NCI-H748 treated with DMSO at 0.1 percent for 48 hours (cell line): ENCODE measurements around the gene CACNA1E.

ENCODE experiments used
- DNase-seq: peaks from one replicate; lab custom pipeline; 2025; lab: John Stamatoyannopoulos, UW

Gene CACNA1E

DNA sequence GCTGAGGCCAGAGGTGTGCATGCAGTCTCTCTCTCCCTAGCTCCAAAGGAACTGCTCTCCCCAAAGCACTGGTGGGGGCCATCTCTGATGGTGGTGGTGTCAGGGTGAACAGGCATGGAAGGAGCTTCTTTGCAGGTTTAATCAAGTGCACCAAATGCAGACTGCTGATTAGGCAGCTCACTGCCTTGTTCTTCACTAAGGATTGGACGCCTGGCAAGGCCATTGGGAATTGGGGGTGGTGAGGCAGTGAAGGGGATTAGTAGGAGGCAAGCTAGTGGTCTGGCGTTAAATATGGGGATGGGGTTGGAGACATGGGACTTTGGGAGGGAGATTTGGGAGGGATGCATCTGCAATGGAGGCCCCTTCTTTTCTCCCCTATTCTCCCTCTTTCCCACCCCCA is 1.5 kb downstream of the CACNA1E start:
- no peak for DNase-seq

DNA sequence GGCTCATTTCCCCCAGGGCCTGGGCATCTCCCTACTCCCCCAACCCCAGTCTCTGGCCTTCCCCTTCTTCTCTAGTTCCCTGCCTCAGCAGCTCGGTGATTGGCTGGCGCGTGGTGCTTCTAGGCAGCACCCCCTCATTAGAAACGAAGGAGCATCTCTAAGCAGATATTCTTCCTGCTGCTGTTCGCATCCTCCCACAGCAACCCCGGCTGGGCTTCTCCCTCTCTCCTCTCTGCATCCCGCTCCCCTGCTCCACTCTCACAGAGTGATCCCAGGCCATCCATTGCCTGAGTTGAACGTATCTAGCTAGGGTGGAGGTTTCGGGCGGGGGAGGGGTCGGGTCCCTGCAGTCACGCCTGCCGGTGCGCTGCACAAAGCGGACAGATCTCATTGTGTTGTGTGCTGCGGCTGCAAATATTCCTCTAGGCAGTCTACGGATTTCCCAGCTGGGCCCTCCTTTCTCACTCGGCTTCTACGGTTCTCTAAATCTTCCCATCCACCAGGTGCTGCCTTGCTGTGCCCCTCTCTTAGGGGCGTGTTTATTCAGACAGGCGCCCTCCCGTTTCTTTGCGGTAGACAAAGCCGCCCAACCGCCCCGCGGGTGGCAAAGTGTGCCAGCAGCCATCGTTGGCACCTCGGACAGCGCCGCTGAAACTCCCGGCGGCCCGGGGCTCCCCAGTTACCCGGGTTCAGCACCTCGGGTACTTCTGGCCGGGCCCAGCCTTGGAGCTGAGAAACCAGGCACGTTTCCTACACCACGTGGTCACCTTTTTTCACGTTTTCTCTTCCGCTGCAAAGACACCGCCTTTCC is 2.2 kb downstream of the CACNA1E start:
- DNase-seq = peak; percentile 30

DNA sequence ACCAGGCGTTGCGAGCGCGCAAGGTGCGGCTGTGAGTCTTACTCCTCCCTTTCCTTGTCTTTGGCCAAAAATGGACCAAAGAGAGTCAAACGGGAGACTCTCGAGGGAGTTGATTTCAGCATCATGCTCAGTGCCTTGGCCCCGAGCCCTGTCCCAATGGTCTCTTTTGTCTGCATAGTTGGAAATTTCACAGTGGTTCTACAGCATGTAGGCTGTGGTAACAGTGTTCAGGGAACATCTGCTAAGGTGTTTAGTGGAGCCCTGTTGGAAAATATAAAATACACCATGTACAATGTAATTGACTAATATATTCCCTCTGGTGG is 2.7 kb downstream of the CACNA1E start:
- DNase-seq = peak; percentile 3

DNA sequence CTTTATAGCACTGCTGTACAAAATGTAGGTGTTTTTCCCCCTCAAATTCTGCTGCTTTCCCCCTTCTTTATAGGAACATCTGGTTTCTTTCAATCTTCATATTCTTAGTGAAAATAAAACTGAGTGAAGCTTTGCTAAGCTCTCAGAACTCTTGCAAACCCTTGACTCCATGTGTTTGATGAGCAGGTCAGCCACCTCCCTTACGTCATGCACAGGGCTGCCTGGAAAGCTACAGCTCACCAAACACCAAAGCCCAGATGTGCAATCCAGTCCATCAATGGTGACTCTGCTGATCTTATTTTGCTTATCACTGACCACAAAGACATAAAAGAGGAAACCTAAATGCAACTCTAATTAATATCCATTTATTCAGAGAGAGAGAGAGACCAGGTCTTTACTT is 5.5 kb downstream of the CACNA1E start:
- DNase-seq = no peak

DNA sequence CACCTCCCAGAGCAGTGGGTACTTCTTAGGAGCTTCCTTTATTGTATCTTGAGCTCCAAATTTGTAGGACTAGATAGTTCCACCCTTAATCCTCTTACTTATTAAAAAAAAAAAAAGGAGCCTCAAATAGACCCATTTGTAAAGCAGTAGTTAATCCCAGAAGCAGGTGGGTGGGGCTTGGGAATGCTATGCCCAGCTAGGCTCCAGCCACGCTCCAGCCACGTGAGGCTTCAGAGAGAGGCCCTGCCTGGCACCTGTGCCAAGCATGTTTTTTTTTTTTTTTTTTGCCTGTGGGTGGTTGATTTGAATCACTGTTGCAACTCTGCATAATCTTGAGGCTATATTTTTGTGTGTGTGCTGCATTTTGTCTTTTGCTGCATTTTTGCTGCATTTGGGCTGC is 7.0 kb downstream of the CACNA1E start:
- DNase-seq = no peak

DNA sequence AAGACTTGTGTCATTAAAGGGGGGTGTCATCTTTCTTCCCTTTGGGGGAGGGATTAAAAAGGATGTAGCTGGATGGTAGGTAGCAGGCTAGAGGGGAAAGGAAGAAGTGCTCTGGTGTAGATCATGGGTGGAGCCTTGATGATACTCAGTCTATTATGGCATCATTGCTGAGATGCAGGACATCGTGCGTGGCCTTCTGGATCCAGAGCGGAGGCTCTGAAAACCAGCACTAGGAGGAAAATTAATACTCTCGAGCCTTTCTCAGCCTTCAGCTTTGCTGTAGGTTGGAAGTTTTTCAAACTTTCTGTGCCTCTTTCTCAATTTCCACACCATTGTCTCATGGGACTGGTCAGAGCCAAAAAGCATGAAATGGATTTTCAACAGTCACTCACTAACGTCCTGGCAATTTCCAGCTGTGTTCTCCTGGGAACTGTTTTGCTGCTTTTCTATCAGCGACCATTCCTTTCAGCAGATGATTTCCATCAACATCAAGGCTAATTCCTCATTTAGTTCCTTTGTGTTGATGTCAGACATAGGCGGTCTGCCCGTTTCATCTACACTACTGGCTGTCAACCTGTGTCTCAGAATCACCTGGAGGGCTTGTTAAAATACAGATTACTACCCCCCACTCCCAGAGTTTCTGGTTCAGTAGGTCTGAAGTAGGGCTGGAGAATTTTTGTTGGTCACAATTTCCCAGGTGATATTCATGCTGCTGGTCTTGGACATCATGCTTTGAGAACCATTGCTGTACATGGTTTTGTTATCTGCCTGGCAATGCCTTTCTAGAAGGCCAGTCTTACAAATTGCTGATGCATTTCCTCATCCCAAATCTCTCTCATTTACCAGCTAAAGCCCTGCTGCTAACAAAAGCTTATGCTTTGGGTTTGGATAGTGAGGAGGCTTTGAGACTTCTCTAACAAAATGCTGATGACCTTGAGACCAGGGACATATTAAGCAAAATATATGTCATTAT is 7.7 kb downstream of the CACNA1E start:
- DNase-seq = no peak

DNA sequence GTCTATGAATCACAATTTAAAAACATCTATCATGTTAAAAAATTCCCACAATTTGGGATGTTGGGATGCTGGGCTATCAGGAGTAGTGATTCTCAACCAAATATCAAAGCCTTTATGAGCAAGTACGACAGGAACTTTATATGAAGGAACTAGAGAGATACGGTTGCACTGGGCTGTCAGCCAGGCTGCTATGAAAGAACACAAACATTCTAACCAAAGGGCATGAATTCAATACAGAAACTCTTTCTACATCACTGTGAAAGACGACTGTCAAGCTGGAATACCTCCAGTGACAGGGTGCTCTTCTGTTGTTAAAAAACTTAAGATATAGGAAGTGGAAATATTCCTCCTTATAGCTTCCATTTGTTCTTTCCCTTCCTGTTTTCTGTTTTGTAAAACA is 9.8 kb downstream of the CACNA1E start:
- no peak for DNase-seq

DNA sequence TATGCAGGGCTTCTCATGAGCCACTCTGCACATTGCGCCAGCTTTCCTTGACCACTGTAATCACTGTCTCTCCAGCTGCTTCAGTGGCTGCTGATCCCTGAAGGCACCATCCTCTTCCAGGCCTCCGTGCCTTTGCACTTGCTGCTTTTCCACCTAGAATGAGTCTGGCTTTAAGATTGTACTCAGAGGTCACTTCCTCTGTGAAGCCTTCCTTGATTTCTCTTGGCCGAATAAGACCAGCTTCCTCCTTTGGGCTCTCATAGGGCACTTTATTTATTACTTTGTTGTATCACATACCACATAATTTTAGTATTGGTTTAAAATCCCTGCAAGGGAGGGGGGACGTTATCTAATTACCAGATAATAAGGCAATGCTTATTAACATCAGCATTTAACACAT is 10.6 kb downstream of the CACNA1E start:
- no peak for DNase-seq

DNA sequence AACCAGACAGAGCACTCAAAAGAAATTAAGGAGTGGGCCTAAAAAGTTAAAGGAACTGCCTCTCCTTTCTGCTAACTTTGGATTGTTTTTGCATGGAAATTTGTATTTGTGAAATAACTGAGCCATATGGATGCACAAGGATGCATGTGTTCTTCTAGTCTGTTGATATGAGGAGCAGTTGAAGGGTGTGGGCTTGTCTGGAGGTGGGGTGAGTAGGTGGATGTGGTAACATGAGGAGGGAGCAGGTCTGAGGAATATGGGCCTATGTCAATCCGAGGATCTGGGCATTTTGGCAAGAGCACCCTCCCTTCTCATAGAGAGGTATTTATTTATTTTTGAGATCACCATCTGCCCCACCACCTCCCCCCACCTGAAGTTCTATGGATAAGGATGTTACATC is 13.4 kb downstream of the CACNA1E start:
- DNase-seq = no peak

DNA sequence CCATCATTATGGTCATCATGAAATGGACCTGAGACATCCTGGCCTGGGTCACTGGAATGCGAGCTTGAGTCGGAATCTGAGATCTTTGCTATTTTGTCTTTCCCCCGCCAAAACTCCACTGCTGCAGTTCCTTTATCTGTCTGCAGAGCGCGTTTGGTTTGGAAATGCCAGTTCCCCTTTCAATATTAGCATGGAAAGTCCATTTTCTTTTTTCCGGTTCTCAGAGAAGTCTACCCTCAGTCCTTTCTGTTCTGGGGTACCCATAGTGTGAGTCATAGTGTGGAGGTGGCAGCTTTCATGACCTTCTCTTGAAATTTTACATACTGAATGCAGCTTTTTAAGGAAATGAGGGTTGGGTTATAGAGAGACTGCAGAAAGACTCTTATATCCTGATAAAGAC is 14.6 kb downstream of the CACNA1E start:
- no peak for DNase-seq

DNA sequence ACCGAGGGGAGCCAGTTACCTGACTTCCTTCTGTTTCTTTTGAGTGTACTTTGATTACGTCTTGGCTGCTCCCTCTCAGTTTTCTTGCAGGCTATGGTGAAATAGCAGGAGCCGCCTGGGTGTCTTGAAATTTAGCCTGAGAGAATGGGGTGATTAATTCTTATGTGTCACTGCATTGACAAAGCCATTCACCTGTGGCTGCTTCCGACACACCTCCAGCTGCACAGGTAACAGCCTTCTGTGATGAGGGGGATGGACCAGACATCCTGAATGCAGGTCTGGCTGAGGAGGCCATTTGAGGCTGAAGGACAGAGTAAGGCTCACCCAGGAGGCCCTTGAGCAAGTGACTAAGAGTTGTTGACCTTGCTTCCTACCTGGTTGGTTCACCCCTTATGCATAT is 16.5 kb downstream of the CACNA1E start:
- DNase-seq = no peak

DNA sequence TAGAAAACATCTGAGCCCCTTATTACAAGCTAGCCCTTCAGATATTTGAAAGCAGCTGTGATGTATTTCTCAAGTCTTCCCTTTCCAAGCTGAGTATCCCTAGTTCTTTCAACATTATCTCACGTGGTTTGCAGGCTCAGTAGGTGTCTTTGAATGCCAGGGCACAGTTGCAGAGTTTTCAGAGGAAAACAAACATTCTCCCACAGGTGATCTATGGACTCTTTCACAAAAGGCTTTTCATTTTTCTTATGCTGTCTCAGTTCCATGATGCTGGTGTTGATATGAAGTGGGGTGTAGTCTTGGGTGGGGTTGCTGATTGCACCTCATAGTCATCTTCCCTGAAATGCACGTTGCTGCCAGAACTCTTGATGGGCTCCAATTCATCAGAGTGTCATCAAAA is 17.3 kb downstream of the CACNA1E start:
- DNase-seq = no peak

DNA sequence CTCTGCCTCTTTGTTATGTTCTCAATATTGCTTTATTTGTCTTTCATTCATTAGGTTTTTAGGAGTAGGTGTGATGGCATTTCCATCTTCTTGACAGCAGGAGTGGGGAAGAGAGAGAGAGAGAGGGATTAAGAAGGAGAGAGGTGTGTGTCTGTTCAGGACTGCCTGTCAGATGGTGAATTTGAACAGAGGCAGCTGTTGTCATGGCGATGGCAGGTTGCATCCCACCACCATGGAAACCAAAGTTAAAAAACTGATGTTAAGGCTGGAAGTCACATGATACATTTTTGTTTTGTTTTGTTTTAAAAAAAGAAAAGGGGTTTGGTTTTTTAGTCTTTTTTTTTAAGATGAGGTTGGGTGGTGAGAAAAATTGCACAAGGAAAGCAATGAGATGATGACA is 18.3 kb downstream of the CACNA1E start:
- no peak for DNase-seq

DNA sequence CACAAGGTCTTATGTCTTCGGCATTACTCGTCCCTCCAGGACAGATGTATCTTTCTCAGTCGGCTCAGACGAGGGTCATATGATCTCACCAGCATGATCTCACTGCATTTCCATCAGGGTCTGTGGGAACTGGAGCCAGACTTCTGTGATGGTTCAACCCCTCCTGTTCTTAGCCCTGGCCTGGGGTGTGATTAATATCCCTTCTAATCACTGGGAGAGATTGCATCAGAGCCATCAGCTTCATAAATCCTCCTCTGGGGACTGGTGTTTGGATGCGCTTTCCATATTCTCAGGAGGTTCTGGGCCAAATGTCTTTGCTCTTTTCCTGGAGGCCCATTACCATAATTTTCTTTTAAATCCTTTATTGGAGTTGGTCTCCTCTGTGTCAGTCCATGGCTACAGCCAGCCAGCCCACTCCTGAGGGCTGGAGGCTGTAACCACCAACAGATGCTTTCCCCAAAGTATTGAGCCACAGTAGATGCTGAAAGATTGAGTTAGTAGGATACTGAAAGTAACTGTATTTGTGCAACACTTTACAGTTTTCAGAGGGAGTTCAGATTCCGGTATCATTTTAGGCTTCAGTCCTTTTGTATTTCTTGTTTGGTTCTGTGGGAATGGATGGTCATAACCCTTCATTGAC is 20.0 kb downstream of the CACNA1E start:
- DNase-seq = no peak

DNA sequence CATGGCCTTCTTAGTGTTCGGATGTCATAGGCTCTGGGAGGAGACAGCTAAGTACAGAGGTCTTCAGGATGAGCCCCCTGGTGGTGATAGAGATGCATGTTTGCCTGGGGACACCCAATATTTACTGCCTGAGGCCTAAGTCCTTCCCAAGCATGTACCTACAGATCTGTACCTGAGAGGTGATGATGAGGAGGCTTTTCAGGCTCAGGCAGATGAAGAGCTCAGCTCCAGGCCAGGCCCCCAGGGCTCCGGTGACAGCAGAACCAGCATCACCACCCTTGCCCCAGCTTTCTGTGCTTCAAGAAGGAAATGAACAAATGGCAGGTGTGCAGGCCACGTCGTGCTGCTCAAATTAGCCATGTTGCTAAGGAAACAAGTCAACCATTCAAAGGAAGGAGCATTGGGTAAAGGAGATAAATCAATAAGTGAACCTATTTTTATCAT is 21.1 kb downstream of the CACNA1E start:
- peak; percentile 43 for DNase-seq

DNA sequence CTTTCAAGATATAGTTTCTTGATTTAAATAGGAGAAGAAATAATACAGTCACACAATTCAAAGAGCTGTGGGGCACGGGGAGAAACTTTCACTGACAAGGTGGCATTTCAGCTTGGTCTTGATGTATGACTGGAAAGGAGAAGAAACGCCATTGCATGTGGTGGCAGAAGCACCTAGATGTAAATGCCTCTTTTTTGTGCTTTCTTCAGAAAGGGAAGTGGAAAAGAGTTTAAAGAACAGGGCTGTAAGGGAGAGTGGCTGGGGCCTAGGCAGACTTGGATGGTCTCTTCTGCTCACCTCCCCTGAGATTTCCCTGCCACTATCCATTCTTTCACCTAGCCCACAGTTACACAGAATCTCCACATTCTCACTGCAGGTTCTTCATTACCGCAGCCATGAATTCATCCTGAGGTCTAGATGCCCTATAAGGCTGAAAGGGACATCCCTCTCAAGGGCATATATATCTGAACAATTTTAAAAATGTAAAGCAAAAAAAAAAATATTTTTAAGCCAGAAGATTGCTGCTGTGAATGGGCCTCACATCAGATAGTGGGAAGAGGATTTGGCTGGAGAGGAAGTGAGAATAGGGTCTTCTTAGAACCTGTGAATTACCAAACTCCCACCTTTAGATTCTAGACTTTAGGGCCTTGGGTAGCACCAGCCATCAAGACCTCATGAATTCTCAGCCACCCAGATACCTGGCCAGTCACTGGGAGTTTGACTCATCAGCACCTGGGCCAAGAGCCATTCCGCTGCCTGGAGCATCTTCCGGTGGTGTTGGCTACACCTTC is 23.4 kb downstream of the CACNA1E start:
- no peak for DNase-seq

DNA sequence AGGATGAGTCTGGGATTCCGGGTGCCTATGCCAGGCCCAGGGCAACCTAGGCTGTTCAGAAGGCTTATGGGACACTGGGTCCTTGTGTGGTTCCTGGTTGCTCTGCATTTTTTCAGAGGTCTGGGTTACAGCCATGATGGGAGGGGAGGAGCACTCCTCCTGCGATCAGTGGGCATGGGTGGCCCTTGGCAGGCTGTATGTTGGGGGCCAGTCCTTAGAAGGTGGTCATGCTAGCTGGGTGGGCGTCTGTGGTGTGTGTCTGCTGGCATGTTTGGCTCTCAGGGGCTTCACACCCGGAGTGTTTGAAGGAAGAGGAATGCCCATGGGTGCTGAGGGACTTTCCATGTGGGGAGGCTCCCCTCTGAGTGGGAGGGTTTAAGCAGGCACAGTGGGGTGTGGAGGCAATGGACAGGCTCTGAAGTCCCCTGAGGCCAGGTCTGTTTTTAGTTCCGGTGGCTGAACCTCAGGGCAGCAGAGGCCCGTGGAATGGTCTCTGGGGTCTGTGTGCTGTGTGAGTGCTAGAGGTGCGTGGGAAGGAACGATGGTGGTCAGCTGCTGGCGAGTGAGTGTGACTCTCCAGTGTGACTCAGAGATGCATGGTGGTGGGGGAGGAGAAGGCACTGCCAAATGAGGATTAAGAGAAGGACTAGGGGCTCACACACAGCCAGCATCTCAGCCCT is 25.3 kb downstream of the CACNA1E start:
- DNase-seq = no peak

DNA sequence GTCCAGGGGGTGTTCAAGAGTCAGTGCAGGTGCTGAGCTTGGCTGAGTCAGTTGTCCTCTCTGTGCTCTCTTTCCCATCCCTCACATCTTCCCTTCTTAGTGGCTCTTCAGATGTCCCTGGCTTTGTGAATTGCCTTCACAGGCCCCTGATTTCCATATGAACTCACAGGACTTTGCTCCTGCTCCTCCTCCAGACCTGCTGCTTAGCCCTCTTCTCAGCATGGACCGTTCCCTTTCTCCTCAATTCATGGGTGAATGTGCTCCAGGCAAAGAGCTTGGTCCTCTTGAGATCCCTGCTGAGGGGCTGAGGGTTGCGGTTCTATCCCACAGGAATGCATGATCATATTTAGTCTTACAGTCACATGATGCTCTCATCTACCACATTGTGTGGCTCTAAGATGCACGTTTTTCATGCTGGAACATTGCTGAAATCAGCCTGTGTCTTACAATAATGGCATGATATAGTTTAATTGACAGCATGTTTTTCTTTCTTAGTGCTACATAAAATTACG is 30.5 kb downstream of the CACNA1E start:
- no peak for DNase-seq

DNA sequence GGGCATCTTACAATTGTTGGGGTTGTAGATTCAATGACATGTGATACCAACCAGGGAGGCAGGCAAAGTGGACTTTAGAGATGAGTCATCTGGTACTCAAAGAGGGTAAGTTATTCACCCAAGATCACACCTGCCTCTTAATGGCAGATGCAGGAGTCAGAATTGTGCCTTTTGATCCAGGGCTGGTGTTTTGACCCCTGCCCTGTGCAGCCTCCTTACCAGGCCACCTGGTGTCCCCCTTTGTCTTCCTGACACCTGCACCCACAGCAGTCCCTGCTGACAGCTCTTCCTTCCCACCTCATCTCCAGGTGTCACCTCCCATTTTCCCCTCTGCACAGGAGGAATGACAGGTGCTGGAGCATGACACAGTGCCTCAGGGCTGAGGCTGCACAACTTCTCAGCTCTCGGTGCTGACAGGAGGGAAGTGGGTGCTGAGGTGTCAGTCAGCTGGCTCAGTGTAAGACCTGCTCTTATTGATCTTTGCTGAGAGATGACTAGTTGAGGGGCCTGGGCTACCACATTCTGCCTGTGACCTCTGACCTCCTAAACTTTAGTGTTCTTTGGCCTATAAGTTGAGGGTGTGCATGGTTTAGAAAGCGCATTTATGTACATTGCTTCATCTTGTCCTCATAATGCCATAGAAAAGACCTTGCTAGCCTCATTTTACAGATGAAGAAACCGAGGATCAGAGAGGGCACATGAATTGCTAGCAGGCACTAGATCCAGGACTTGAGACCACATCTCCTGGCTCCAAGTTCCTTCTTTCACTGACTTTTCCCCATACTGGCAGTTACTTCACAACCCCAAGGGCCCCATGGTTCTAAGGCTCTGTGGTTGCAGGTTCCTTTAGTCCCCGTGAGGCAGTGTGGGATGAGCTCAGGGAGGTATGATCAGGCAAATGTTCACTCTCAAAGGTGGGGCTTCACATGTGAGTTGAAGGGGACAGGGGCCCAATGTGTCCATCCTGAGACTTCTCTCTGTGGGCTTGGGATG is 31.3 kb downstream of the CACNA1E start:
- DNase-seq = peak; percentile 83

DNA sequence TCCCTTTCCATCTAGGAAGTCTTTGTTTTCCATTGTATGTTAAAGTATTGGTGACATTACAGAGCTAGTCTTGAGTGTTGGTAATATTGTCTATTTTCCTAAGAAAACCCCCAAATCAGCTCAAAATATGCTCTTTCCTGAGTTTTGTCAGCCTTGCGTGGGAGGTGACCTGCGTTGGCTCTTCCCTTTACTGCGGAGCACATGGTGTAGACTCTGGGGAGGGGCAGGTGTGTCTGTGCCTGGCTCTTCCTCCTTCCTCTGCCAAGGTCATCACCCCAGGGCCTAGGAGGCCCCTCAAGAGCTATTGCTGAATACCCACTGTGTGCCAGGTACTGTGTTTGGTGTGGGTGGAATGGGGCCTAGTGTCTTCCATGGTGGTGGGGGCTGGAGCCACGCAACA is 33.4 kb downstream of the CACNA1E start:
- DNase-seq = no peak
